Loucy (cell line): ENCODE measurements around the gene FAM13A.

ENCODE experiments used
- CTCF ChIP-seq: fragments of 200-600 bp; sonication (generic); conservative IDR thresholded peaks from 2 replicates; pipeline ENCODE4 v1.5.1; 2014; ENCODE audit warnings: mild to moderate bottlenecking, antibody characterized with exemption, low read length
- EZH2phosphoT487 ChIP-seq: fragments of 200-600 bp; IDR thresholded peaks from 2 replicates; pipeline ENCODE4 v1.6.1; 2018; ENCODE audit warnings: antibody characterized with exemption, mild to moderate bottlenecking, moderate library complexity, borderline replicate concordance

DNA sequence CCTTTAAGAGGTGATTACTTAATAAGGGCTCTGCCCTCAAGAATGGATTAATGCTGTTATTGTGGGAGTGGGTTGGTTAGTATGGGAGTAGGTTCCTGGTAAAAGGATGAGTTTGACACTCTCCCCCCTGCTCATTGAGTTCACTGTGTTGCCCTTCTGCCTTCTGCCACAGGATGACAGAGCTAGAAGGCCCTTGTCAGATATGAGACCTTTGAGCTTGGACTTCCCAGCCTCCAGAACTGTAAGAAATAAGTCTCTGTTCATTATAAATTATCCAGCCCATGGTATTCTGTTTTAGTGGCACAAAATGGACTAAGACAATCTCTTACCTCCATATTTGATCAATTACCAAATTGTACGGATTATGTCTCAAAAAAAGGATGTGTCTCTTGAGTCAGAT is 245.1 kb downstream of the FAM13A start:
- TF ChIP-seq CTCF, result no peak
- TF ChIP-seq EZH2phosphoT487, result no peak
